ENCODE results near the gene RAB12.
"Not testable (repeated sequence)": the region's sequence is repeated elsewhere in the genome, so short reads cannot be mapped to it uniquely, and the experiment has no call there.

The RAB12 gene

DNA sequence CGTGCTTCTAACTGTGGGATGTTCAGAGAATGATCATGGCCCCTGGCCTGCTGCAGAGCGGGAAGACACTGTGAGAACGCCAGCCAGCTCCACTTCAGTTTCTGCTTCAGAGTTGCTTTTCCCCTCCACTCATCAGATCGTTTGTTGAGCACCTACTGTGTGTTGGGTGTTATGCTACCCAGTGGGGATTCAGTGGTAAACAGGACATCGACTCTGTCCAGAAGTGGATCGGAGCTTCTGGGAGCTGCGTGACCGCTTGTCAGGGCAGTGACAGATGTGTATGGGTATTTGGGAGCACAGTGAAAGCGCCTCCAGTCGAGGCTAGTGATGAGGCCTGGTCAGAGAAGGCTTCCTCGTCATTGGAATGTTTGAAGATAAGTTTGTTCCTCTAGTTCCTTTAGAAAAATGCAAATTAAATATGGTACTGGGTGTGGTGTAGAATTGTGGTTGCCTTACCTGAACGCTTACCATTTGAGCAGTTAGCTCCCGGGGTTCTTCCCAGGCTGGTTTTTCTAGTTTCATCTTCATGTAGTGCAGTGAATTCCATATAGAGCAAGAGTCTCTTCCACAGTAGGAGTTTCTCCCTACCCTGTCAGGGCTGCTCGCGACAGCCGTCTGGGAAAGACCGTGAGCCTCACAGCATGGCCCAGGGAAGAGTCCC, 2.8 kb downstream of the RAB12 start:
- no peak for DNase-seq (ENCODE audit: low read depth in 3 of 3)

DNA sequence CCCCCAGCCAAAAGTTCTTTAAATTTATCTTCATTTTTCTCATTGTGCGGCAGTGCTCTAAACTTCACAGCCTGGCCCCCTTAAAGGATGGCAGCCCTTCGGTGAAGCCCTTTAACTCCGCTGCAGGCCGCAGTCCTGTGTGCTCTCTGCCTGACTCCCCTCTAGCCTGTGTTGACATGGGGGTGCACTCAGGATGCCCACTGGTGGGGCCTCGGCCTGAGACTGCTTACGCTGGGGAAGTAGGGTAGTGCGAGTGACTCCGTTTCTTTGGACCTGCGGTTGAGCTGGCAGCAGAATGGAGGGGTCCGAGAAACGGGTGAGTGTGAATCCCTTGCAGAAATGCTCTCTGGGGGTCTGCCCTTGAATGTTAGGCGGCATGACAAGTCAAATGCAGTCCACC, 5.6 kb downstream of the RAB12 start:
- no peak for DNase-seq (ENCODE audit: low read depth in 3 of 3)

DNA sequence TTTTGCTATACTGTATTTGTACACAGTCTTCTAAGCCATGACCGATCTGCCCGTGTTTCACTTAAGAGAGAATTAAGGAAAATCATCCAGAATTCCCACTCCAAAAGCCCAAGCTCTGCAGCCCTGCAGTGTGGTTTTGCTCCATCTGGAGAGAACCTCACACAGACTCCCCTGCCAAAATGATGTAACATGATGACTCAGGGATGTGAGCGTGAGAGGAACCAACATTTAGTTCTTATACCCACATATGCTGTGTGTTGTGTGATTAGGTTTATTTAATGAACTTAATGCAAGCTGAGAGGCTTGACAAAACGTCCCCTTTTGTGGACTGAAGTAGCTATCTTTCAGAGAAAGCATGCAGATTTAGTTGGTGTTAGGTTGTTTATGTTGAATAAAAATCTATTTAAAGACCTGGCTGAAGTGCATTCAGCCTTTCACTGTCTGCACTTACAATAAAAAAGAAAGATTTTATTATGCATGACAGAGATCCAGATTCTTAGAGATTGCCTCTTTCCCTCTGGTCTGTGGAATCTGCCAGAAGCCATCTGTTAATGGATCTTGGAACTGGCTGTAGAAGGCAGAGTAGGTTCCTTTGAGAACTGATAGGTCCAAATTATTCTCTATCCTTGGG, 6.3 kb downstream of the RAB12 start:
- DNase-seq (ENCODE audit: low read depth in 3 of 3) = no peak

DNA sequence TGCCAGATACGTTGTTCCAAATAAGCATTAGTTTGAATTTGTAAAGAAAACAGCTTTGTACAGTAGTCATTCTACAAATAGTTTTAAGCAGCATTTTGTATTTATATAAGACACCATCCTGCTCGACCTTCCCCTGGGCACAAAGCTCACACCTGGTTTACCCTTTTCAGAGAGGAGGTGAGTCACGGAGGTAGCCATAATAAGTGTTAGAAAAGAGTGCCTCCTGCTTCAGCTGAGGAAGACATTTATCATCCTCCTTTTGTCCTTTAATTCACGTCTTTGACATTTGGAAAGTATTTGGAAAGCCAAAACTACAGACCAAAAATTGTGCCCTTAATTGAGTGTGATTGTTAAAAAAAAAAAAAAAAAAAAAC, 6.8 kb downstream of the RAB12 start:
- no peak for DNase-seq (ENCODE audit: low read depth in 3 of 3)

DNA sequence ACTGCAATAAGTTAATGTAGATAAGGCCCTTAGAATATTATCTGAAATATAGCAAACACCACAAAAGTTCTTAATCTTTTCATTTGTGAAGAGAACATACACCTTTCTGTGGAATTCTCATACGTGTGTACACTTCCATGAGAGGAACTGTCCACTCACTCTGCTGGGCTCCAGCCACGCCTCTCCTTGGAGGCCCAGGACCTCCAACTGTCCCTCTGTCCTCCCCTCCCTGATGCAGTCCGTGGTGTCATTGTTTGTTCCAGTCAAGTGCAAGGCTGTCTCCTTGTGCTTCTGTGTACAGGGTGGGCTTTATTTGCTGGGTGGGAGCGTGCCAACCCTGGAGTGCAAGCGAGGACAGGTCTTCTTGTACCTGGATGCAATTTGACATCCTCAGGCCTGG, 8.7 kb downstream of the RAB12 start:
- DNase-seq (ENCODE audit: low read depth in 3 of 3) = no peak

DNA sequence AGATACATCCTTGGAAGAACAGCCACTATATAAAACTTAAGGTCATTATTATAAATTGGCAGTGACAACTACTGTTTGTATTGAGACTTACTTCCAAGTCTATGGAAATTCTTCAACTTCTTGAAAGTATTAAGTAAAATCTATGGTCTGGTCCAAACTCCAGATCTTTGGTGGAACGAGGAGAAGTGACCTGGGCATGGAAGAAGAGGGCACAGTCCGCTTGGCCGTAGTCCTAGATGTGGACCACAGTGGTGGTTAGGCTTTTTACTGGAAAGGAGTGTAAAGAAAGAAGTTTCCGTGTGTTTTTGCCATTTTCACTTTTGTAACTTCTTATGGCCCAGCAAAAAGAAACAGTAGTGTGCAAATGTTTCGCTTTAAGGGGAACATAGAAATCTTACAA, 9.8 kb downstream of the RAB12 start:
- DNase-seq (ENCODE audit: low read depth in 3 of 3) = no peak

DNA sequence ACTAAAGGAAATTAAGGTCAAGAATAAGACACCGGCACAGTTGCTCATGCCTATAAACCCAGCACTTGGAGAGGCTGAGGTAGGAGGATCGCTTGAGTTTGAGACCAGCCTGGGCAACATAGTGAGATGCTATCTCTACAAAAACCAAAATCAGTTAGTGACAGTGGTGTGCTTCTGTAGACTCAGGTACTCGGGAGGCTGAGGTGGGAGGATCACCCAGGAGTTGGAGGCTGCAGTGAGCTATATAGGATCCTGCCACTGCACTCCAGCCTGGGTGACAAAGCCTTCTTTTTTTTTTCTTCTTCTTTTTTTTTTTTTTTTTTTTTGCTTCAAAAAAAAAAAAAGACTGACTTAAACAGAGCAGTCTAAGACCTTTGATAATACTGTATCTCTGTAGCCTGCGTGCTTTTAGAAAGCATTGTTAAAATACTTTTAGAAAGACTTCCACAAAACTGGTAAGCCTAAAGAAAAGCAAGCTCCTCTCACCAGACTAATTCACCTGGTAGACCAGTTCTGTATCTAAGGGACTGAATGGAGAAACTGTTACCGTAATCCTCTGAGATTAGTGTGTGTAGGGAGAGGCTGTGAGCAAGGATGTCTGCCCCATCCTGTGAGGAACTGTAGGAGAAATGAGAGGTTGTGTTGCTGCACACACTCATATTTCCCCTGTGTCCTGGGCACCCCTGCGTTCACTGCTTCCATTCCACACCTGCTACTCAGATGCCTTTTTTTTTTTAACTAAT, 10.8 kb downstream of the RAB12 start:
- no peak for DNase-seq (ENCODE audit: low read depth in 3 of 3)

DNA sequence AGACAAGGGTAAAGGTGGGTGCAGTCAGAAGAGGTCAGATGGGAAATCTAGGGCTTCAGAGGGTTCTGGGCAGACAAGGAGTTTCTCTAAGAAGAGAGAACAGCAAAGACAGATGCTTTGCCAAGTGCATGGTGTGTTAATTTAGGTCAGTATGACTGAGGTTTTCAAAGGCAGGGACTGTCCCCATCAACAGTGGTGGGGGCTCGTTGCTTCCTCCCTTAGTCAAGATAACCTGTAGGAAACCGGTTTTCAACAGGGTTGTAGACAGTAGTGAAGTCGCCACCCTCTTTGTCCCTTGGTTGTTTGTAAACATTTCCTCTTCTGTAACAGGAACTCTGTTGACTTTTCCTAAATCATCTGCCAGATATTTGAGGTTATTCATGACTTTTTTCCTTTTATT, 11.6 kb downstream of the RAB12 start:
- DNase-seq (ENCODE audit: low read depth in 3 of 3) = no peak

DNA sequence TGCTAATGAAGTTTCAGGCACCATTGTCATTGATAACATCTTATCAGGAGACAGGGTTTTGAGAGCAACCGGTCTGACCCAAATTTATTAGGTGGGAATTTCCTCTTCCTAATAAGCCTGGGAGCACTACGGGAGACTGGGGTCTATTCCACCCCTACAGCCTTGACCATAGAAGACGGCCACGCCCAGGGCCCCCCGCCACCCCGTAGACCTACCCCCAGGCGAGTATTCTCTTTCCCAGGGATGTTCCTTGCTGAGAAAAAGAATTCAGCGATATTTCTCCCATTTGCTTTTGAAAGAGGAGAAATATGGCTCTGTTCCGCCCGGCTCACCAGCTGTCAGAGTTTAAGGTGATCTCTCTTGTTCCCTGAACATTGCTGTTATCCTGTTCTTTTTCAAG, 13.4 kb downstream of the RAB12 start:
- DNase-seq (ENCODE audit: low read depth in 3 of 3) = not testable (repeated sequence)

DNA sequence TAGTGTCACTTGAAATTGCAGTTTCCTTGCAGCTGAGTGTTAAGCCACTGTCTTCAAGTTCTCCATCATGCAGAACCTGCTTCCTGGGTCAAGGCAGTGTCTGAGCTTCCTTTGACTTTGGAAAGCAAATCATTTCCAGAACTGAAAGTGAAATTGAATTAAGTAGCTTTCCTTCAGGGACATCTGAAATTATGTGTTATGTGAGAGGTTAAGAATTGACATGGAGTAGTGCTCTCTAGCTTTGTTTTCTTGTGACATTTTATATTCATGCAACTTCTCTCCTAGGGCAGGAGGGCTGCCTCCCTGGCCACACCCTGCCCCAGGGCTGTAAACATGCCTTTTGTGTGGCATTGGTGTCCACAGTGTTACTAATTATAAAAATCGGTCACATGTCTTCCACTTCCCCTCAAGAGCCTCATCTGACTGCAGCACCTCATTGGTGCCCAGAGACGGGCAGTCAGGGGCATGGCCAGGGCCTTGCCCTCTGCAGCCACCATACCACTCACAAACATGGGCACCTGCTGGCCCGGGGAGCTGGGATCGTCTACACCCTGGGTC, 14.4 kb downstream of the RAB12 start:
- no peak for DNase-seq (ENCODE audit: low read depth in 3 of 3)

DNA sequence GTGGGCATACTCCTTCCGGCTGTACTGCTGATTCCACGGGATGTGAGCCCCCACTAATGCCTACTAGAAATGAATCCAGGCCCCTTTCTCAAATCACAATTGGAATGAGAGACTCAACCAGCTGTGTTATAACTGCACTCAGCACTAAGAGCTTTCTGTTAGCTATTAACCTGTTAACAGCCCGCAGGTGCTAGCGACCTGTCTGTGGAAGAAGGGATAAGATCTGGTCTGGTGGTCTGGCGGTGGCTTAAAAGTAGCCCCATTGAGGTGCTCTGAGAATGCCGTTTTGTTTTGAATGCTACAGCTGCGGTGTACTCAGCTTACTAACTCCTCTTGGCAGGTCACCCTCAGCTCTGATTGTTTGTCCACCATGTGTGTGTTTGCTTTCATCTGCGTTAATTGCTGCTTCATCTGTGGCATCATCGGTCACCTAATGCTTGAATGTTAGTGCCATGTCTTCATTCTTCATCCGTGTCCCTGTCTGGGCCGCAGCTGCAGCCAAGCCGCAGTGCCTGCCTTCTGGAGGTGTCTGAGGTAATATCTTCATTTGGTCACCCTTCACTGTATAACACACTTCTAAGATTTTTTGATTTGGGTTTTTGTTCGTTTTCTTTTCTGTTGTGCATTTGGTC, 16.3 kb downstream of the RAB12 start:
- no peak for DNase-seq (ENCODE audit: low read depth in 3 of 3)

DNA sequence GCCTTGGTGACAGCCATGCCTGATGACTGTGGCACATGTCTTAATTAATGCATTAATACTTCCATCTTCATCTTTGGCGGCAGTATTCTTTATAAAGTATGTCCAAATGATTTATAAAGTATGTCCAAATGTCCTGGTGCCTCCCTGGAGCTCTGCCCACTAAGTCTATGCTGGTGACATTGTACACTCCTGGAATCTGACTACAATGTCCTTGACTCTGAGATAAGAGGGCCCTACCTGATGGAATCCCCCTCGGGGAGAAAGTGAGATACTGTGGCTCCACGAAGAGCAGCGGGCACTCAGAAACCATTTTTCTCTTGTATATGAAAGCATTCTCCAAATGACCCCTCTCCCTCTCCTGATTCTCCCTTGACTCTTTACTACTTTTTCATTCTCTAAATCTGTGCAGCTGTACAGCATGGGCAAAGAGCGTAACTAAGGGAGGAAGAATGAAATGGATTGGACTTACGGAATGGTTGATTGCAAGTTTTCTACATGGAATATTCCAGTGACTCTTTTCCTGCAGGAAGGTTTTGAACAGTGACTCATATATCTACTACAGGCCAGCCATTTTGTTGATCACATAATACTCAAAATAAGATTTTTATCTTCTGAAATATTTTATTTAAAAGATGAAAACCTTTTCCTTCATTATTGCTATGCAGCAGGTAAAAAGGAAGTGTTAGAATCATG, 17.3 kb downstream of the RAB12 start:
- DNase-seq (ENCODE audit: low read depth in 3 of 3) = no peak

DNA sequence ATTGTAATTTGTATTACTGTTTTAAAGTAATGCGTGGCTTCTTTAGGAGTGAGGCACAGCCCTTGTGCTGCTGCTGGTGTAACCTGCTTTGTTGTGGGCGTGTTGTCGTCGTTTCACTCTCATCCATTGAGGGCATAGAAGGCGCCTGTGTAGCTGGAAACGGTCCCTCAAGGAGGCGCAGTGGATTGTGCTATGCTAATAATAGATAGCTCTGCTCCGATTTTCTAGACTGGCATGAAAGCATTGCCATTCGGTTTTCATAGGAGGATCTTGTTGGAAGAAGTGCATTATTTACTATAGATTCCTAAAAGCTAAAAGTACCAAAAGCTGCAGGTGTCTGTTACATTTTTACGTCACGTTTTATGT, 17.9 kb downstream of the RAB12 start:
- DNase-seq (ENCODE audit: low read depth in 3 of 3) = no peak

DNA sequence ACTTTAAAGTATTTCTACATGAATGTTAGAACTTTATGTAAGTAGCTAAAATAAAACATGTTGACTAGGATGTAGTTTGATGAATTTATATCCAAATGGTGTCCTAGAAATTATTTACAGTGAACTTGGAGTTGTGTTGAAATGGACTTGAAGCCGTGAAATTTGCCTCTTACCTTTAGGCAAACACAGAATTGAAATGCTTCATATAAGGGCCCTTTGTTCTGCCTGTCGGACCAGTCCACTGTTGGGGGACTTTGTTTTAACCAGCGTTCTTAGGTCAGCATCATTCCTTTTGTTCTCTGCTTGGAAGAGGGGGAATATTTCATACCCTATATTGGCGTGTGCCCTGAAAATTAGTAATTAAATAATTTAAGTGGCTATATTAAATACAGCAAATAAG, 18.3 kb downstream of the RAB12 start:
- DNase-seq (ENCODE audit: low read depth in 3 of 3) = no peak

DNA sequence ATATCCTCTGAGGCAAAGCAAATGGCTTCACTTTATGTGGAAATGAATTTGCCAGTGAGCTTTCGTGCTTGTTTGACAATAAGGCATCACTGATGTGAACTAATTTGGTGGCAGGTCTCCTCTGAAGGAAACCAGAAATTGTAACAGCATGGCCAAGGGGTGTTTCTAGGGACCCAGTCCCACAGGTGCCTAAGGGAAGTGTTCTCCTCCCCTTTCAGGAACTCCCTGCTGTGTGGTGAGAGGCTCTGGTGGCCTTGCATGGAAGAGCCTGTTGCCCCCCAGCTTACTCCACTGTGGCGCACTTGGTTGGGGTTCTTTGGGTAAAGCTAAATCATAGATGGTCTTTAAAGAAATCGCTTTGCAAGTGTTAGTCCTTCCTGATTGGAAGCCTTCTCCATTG, 20.4 kb downstream of the RAB12 start:
- DNase-seq (ENCODE audit: low read depth in 3 of 3) = no peak

DNA sequence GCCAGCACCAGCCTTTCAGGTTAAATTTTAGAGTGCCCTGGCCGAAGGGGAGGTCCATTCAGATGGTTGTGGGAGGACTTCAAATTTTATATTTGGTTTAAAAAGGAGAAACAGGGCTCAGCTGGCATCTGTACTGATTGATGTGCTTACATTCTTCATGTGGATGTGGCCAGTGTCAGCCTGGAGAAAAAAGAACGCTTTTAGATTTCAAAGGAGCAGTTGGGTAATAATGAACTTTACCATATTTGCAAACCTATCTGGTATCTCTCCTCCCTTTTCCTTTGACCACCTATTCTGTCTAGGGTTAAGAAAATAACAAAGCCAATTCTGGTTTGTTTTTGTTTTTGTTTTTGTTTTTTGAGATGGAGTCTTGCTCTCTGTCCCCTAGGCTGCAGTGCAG, 21.3 kb downstream of the RAB12 start:
- no peak for DNase-seq (ENCODE audit: low read depth in 3 of 3)

DNA sequence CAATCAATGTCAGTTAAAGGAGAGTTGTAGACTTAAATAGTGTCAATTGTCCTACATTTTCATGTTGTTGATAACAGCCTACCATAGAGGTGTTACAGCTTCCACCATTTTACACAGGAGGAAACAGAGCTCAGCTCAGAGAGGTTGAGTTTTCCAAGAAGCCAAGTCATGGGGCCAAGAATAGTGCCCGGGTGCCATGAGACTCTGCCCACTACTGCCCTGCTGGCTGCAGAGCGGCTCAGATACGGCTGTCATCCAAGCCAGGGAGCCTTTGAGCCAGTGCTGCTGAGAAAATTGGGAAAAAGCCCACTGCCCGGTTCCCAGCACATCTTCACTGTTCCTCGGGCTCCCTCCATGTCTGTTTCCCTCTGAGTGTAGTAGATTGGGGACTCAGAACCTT, 22.0 kb downstream of the RAB12 start:
- no peak for DNase-seq (ENCODE audit: low read depth in 3 of 3)

DNA sequence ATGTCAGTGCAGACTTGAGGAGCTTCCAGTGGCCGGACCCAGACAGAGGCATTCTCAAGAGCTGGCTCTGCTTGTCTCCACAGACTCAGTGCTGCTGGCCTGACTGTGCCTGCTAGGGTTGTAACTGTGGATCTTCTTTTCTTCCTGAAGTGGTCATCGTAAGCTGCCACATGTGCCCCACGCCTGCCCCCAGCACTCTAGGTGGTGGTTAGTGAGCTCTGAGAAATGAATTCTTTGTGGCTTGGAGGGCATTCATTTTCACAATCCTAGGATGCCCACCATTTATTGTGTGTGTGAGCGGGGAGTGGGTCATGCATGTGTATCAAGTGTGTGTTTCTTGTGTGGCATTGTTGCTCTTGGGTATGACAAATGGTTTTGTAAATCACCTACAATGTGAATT, 23.1 kb downstream of the RAB12 start:
- DNase-seq (ENCODE audit: low read depth in 3 of 3) = no peak

DNA sequence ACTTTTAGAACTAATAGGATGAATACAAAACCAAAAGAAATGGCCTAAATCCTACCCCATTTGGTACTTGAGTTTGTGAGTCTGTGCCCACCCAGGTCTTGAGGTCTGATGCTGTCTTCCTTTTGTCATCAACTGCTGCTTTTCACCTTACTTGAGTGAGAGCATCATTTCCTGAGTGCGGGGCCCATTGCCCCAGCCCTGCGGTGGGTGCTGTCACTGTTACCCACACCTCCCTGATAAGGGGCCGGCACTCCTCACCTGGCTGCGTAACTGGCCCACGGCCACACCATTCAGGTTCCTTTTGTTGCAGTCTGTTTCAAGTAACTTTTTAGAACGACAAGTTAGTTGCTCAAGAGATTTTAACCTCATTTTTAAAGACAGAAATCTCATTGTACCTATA, 25.3 kb downstream of the RAB12 start:
- no peak for DNase-seq (ENCODE audit: low read depth in 3 of 3)

DNA sequence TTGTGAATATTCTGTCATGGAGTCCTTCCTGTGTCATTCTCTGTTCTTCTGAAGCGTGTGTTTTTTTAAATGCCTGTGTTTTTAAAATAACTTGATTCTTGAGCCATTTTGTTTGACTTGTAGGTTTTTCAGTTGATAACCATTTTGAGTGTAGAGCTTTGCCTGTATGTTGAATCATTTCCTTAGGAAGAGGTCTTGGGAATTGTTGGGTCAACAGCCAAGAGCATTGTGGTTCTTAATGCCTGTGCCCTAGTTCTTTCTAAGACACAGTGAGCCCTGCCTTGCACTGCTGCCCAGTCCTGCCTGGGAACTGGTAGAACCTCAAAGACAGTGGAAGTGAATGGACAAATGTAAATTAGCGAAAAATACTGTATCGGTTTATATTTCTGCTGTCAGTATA, 25.9 kb downstream of the RAB12 start:
- DNase-seq (ENCODE audit: low read depth in 3 of 3) = no peak

DNA sequence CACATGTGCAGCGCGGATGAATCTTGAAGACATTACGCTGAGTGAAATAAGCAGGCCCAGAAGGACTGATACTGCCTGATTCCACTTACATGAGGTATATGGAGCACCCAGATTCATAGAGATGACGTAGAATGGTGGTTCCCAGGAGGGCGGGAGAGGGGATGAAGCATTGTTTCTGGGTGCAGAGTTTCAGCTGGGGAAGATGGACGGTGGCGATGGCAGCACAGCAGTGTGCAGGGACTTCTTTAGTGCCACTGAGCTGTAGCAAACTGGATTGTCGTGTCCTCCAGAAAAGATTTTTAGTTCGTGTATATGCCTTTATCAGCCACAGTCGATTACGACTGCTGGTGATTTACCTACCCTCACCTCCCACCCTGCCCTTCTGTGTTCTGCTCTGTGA, 30.5 kb downstream of the RAB12 start:
- no peak for DNase-seq (ENCODE audit: low read depth in 3 of 3)

DNA sequence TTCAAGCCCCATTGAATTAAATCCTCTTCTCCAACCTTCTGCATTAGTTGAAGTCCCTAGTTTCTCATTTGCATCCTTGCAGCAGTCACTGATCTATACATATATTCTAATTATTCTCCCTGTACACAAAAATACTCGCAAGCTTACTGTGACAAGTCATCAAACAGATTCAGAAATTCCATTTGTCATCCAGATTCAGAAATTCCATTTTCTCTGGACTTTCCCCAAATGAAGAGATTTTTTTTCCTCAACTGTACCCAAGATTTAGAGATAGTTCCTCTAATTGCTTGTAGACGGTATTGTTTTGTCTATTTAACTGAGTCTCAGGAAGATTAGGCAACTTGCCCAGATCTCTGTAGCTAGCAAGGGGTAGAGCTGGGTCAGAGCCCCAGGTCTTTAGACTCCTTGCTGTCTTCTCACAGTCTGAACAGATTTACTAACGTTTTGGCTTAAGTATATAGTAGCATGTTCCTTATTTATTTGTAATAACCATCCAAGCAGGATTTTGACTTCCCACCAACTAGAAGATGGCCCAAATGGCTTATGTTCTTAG, 34.2 kb downstream of the RAB12 start:
- DNase-seq (ENCODE audit: low read depth in 3 of 3) = no peak

All from stimulated activated CD4-positive, alpha-beta T cell treated with anti-CD3 and anti-CD28 coated beads, TNF-alpha, amount 100 ng/mL, for 48 hours (primary cell).